ENCODE results near the gene RSBN1L.

Gene RSBN1L

DNA sequence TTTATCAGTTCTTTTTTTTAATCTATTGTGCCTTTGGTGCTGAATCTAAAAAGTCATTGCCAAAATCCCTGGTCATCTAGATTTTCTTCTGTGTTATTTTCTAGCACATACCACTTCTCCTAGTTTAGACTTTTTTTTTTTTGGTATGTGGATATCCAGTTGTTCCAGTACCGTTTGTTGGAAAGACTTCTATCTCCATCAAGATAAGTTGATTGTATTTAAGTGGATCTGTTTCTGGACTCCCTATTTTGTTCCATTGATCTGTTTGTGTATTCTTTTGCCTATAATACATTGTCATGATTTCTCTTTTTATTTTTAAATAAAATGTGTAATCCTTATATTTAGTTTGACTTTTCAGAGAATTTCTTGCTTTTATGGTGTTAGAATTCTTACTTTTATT, 35.5 kb downstream of the RSBN1L start:
- no peak for DNase-seq (ENCODE audit: insufficient read length, low spot score)
- FAIRE-seq = no peak
- TF ChIP-seq, protein P1, sequence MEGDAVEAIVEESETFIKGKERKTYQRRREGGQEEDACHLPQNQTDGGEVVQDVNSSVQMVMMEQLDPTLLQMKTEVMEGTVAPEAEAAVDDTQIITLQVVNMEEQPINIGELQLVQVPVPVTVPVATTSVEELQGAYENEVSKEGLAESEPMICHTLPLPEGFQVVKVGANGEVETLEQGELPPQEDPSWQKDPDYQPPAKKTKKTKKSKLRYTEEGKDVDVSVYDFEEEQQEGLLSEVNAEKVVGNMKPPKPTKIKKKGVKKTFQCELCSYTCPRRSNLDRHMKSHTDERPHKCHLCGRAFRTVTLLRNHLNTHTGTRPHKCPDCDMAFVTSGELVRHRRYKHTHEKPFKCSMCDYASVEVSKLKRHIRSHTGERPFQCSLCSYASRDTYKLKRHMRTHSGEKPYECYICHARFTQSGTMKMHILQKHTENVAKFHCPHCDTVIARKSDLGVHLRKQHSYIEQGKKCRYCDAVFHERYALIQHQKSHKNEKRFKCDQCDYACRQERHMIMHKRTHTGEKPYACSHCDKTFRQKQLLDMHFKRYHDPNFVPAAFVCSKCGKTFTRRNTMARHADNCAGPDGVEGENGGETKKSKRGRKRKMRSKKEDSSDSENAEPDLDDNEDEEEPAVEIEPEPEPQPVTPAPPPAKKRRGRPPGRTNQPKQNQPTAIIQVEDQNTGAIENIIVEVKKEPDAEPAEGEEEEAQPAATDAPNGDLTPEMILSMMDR (IDR thresholded peaks at IDR 0.05; ENCODE audit: insufficient read depth, missing control alignments) = no peak

DNA sequence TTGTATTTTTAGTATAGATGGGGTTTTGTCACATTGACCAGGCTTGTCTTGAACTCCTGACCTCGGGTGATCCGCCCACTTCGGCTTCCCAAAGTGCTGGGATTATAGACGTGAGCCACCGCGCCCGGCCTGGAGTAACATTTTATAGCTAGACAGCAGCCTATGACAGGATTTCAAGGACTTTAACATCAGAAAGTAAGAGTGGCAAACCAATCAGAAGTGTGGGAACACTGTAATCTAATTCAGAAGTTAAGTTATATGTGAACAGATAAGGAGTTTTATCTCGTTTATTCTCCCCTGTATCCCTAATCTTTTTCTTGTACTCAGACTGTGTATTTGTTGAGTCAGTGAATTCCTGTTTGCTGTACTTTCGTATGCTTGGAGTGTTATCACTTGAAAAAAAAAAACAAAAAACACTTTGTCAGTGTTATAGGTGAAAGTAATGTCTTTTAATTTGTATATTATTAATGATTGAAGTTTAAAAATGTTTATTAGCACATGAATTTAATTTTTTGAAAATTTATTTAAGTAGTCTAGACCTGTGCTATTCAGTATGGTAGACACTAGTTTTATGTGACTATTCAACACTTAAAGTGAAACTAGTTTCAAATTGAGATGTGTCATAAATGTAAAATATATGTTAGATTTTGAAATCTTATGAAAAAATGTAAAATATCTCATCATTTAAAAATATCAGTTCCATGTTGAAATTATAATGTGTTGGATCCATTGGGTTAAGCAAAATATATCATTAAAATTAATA, 38.6 kb downstream of the RSBN1L start:
- no peak for DNase-seq (ENCODE audit: insufficient read length, low spot score)
- TF ChIP-seq, protein P1 (IDR thresholded peaks at IDR 0.05; ENCODE audit: insufficient read depth, missing control alignments) = no peak
- FAIRE-seq = no peak

DNA sequence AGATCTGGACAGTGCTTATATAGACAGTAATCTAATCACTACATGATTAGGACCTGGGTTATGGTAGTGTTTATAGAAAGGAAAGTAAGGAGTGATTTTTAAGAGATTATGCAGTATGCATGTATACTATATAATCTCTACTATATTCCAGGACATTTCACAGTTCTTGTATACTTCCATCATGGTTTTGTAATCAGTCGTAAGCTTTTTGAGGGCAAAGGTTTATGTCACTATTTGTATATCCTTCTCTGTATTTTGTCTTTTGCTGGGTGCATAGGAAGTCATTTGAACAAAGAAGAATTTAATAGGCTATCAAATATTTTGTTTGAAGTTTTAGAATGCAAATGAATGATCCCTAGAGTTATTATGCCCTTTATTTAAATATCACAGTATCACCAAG, 39.2 kb downstream of the RSBN1L start:
- TF ChIP-seq, protein P1 (IDR thresholded peaks at IDR 0.05; ENCODE audit: insufficient read depth, missing control alignments) = no peak
- no peak for DNase-seq (ENCODE audit: insufficient read length, low spot score)
- FAIRE-seq = peak; percentile 72

DNA sequence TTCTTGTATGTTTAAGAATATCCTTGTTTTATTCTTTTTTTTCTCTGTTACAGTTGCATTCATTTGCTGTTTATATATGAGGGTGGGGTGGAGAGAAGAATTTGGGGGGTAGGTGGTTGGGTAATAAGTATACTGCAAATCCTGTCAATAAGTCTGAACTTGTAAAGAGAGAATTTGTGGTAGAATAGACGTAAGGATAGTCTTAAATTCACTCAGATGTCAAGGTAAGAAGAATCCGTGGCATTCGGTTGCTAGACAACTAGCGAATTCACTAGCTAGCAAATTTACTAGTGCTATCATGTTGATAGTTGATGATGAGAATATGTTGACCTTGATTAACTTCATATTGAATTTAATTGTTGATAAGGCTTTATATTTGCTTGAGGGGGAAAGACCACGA, 40.7 kb downstream of the RSBN1L start:
- TF ChIP-seq, protein P1 (IDR thresholded peaks at IDR 0.05; ENCODE audit: insufficient read depth, missing control alignments) = no peak
- FAIRE-seq = no peak
- no peak for DNase-seq (ENCODE audit: insufficient read length, low spot score)

DNA sequence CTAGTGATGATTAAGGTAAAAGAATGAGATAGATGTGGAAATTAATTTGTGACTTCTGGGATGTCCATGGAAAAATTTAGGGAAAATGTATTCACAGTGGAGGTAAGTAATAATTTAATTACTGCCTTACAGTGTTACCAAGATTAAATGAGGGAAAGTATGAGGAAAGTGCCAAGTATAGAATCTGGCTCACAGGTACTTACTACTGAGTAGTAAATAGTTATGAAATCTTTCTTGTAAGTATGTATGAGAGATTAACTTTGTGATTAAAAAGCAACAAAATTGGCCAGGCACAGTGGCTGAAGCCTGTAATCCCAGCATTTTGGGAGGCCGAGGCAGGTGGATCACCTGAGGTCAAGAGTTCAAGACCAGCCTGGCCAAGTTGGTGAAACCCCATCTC, 42.1 kb downstream of the RSBN1L start:
- DNase-seq (ENCODE audit: insufficient read length, low spot score) (no peak), FAIRE-seq (no peak)
- TF ChIP-seq, protein P1 (IDR thresholded peaks at IDR 0.05; ENCODE audit: insufficient read depth, missing control alignments) = no peak

DNA sequence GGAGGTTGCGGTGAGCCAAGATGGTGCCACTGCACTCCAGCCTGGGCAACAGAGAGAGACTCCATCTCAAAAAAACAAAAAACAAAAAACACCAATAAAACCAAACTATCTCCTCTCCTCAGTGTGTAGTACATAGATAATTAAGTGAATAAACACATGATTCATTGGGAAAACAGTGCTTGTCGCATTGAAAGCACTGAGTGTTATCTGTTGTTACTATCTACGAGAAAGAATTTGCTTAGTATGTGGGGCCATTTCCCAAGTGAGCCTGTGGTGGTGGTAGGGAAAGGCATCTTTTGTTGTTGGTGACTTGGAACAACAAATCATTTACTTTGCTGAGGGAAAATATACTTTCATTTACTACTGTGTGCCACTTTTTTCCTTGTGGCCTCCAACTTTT, 42.6 kb downstream of the RSBN1L start:
- DNase-seq (ENCODE audit: insufficient read length, low spot score) (no peak), FAIRE-seq (no peak)
- TF ChIP-seq, protein P1 (IDR thresholded peaks at IDR 0.05; ENCODE audit: insufficient read depth, missing control alignments) = no peak

DNA sequence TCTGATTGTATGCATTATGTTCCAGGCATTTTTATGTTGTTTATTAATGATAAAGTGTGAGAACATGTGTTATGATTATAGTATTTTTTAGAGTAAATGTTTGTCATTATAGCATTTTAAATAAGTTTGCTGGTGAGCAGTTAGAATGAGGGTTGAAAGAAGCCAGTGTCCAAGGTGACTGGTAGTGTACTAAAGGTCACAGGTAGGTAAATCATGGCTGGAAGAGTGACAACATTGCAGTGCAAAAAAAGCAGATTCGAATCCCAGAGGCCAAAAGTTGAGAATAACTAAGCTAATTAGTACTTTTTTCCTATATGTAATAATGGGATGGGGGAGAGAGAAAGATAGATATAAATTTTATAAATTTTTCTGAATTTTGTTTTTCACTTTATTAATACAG, 44.0 kb downstream of the RSBN1L start:
- FAIRE-seq (no peak), DNase-seq (ENCODE audit: insufficient read length, low spot score) (no peak)
- TF ChIP-seq, protein P1 (IDR thresholded peaks at IDR 0.05; ENCODE audit: insufficient read depth, missing control alignments) = no peak

Data from D721Med (cell line).